ENCODE results near the gene LIPG.

GRCh38 chr18:49631146-49631866 lies 69.4 kb downstream of the LIPG start:
- TF ChIP-seq CTCF (IDR thresholded peaks at IDR 0.05) (no peak), POLR2A (IDR thresholded peaks at IDR 0.05) (no peak)
